Measurements from ENCODE around the gene GKAP1.
"Not testable (repeated sequence)": the region's sequence is repeated elsewhere in the genome, so short reads cannot be mapped to it uniquely, and the experiment has no call there.

DNA sequence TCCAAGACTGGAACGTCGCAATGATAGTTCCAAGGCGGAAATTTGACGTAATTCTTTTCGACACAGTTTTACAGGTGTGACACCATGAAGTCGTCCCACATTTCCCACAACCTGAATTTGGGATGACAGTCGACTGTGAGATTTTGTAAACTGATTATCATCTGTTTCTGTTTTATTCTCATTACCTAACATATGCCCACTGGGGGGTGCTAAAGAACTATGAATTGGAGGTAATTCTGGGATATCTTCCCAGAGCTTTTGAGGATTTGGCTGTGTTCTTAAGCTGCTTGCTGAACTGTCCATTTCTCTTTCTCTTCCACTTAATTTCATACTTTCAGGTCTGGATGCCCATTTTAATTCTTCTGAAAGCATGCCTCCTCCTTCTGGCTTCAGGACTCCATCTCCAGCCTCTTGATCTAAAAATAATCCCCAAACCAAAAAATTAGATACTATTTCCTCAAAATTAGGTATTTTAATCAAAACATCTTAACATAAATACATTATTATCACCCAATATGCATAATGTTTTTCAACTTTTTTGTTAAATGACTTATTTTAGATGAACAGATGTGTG, 19.6 kb upstream of the GKAP1 start:
- TF ChIP-seq, protein P1, sequence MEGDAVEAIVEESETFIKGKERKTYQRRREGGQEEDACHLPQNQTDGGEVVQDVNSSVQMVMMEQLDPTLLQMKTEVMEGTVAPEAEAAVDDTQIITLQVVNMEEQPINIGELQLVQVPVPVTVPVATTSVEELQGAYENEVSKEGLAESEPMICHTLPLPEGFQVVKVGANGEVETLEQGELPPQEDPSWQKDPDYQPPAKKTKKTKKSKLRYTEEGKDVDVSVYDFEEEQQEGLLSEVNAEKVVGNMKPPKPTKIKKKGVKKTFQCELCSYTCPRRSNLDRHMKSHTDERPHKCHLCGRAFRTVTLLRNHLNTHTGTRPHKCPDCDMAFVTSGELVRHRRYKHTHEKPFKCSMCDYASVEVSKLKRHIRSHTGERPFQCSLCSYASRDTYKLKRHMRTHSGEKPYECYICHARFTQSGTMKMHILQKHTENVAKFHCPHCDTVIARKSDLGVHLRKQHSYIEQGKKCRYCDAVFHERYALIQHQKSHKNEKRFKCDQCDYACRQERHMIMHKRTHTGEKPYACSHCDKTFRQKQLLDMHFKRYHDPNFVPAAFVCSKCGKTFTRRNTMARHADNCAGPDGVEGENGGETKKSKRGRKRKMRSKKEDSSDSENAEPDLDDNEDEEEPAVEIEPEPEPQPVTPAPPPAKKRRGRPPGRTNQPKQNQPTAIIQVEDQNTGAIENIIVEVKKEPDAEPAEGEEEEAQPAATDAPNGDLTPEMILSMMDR (IDR thresholded peaks at IDR 0.05; ENCODE audit: poor library complexity): peak; percentile 25
- not testable (repeated sequence) for TF ChIP-seq EZH2 (IDR thresholded peaks at IDR 0.05; ENCODE audit: borderline replicate concordance)
